GM23248 (cell line): ENCODE measurements around the gene TRPM7. TPM values are rescaled to one million over a fixed set of nuclear protein-coding genes. Genes with fewer than 3 reads are reported as not detected.

Experiments
- DNase-seq: peaks from one replicate; pipeline ENCODE4 v3.0.0-alpha.2; 2015
- H2AFZ ChIP-seq: fragments of 200-600 bp; sonication (generic); 2 replicates; pipeline ENCODE4 v1.6.1; 2016; ENCODE audit warnings: antibody characterized with exemption
- H3F3A ChIP-seq: fragments of 200-600 bp; sonication (generic); 2 replicates; pipeline ENCODE4 v1.6.1; 2016; ENCODE audit warnings: mild to moderate bottlenecking, antibody characterized with exemption, mixed run types; ENCODE audit not compliant: insufficient read depth
- H3K27ac ChIP-seq: fragments of 200-600 bp; sonication (generic); 2 replicates; pipeline ENCODE4 v1.5.1; 2016; ENCODE audit warnings: mild to moderate bottlenecking
- H3K27me3 ChIP-seq: fragments of 200-600 bp; sonication (generic); replicated peaks from 2 replicates; pipeline ENCODE4 v1.6.1; 2016; ENCODE audit warnings: mild to moderate bottlenecking; ENCODE audit not compliant: insufficient read depth
- H3K36me3 ChIP-seq: fragments of 200-600 bp; sonication (generic); 2 replicates; pipeline ENCODE4 v1.6.1; 2016; ENCODE audit warnings: low read depth, mild to moderate bottlenecking
- H3K4me1 ChIP-seq: fragments of 200-600 bp; sonication (generic); 2 replicates; pipeline ENCODE4 v1.6.1; 2016; ENCODE audit warnings: mild to moderate bottlenecking; ENCODE audit not compliant: insufficient read depth
- H3K4me2 ChIP-seq: fragments of 200-600 bp; sonication (generic); one replicate; pipeline ENCODE4 v1.6.1; 2016; ENCODE audit warnings: mild to moderate bottlenecking; ENCODE audit not compliant: unreplicated experiment
- H3K4me3 ChIP-seq: fragments of 200-600 bp; sonication (generic); 2 replicates; pipeline ENCODE4 v1.5.1; 2016; ENCODE audit warnings: mild to moderate bottlenecking
- H3K79me2 ChIP-seq: fragments of 200-600 bp; sonication (generic); 2 replicates; pipeline ENCODE4 v1.6.1; 2016; ENCODE audit warnings: mild to moderate bottlenecking; ENCODE audit not compliant: insufficient read depth
- H3K9ac ChIP-seq: fragments of 200-600 bp; sonication (generic); 2 replicates; pipeline ENCODE4 v1.6.1; 2016; ENCODE audit warnings: mild to moderate bottlenecking
- H3K9me2 ChIP-seq: fragments of 200-600 bp; sonication (generic); 2 replicates; pipeline ENCODE4 v1.6.1; 2016; ENCODE audit warnings: mixed run types, mild to moderate bottlenecking, moderate library complexity; ENCODE audit not compliant: insufficient read depth
- H3K9me3 ChIP-seq: fragments of 200-600 bp; sonication (generic); one replicate; pipeline ENCODE4 v1.6.1; 2017; ENCODE audit warnings: low read depth
- H4K20me1 ChIP-seq: fragments of 200-600 bp; sonication (generic); 2 replicates; pipeline ENCODE4 v1.6.0; 2016; ENCODE audit not compliant: insufficient read depth
- EZH2 ChIP-seq: fragments of 200-600 bp; sonication (generic); IDR thresholded peaks from 2 replicates; pipeline ENCODE4 v1.6.1; 2018; ENCODE audit warnings: antibody characterized with exemption, mild to moderate bottlenecking; ENCODE audit not compliant: insufficient read depth, poor library complexity, severe bottlenecking
- EZH2phosphoT487 ChIP-seq: fragments of 200-600 bp; sonication (generic); IDR thresholded peaks from 2 replicates; pipeline ENCODE4 v1.6.1; 2018; ENCODE audit warnings: antibody characterized with exemption, moderate library complexity, mild to moderate bottlenecking, low read depth; ENCODE audit not compliant: insufficient read depth
- in situ Hi-C: fragments of 300-500 bp; cut with MboI; formaldehyde crosslinking; loops from 2 replicates; pipeline ENCODE4 v1.15.0; 2020
- polyA plus RNA-seq: library from polyadenylated mRNA; unstranded; fragments of >200 nt; fragmentation: Nextera tagmentation; extraction: Ambion mirVana; gene quantifications from 2 replicates; pipeline ENCODE4 v1.2.1, GENCODE V29; 2016
- small RNA-seq: library from RNA; depleted of rRNA; stranded (forward); fragments of <200 nt; gene quantifications from one replicate; pipeline ENCODE3, GENCODE V24; 2014; ENCODE audit warnings: low read depth, low replicate concordance
- total RNA-seq: library from RNA; depleted of rRNA; stranded (reverse); fragments of >200 nt; shearing (Covaris generic); gene quantifications from 2 replicates; pipeline ENCODE4 v1.2.3, GENCODE V29; 2014; rRNA removed

TRPM7 gene
- total and polyA plus RNA-seq, 2 experiments from 2014 or later, result 15.5 to 38.4 TPM

DNA sequence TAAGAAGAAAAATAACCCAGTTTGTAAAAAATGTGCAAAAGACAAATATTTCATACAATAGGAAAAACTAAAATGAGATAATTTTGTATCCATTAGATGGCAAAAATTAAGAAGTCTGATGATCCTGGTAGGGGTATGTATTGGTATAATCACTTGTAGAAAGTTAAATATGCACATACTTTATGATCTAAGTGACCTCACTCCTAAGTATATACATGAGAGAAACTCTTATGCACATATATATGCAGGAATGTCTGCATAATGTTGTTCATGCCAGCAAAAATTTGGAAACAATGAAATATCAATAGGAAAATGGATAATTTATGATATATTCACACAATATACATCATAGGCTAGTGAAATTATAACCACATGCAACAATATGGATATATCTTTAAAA is 173.6 kb downstream of the TRPM7 start:
- Histone ChIP-seq H3K27me3 (no peaks in the 10 kb centered on the region), H3F3A (no peaks in the 10 kb centered on the region), H2AFZ (no peak overlapping the region), H3K4me2 (no peak overlapping the region), H3K4me1 (no peaks in the 10 kb centered on the region), H4K20me1 (no peaks in the 10 kb centered on the region), H3K9me3 (no peaks in the 10 kb centered on the region), H3K79me2 (no peaks in the 10 kb centered on the region), H3K9me2 (no peaks in the 10 kb centered on the region), H3K36me3 (no peaks in the 10 kb centered on the region), H3K4me3 (no peak overlapping the region), H3K27ac (no peak overlapping the region), H3K9ac (no peak overlapping the region)
- no peak for DNase-seq
- TF ChIP-seq EZH2, result no peak
- no peak for TF ChIP-seq EZH2phosphoT487
- in situ Hi-C loops, result no loop called here

Small RNAs within 50 kb of the gene (small RNA-seq; reads per million reads assigned to genes)
- gene RN7SL354P, result not detected

Other genes with a start within 250 kb of the TRPM7 start
- gene USP50, start 140.1 kb downstream of the TRPM7 start, total RNA-seq, result not detected in 2 replicates
- gene USP50, start 140.1 kb downstream of the TRPM7 start, polyA plus RNA-seq, result 0.49 TPM in 1 of 2 replicates, not detected in the other
- 124 and 212 TPM in 2 replicates for gene SPPL2A, start 78.9 kb upstream of the TRPM7 start, total RNA-seq
- 149 TPM in 2 replicates for gene SPPL2A, start 78.9 kb upstream of the TRPM7 start, polyA plus RNA-seq
- 14.4 and 15.0 TPM in 2 replicates for gene AP4E1, start 221.9 kb upstream of the TRPM7 start, total RNA-seq
- gene AP4E1, start 221.9 kb upstream of the TRPM7 start, polyA plus RNA-seq, result 6.2 and 6.6 TPM in 2 replicates